ENCODE results near the gene FRK.

DNA sequence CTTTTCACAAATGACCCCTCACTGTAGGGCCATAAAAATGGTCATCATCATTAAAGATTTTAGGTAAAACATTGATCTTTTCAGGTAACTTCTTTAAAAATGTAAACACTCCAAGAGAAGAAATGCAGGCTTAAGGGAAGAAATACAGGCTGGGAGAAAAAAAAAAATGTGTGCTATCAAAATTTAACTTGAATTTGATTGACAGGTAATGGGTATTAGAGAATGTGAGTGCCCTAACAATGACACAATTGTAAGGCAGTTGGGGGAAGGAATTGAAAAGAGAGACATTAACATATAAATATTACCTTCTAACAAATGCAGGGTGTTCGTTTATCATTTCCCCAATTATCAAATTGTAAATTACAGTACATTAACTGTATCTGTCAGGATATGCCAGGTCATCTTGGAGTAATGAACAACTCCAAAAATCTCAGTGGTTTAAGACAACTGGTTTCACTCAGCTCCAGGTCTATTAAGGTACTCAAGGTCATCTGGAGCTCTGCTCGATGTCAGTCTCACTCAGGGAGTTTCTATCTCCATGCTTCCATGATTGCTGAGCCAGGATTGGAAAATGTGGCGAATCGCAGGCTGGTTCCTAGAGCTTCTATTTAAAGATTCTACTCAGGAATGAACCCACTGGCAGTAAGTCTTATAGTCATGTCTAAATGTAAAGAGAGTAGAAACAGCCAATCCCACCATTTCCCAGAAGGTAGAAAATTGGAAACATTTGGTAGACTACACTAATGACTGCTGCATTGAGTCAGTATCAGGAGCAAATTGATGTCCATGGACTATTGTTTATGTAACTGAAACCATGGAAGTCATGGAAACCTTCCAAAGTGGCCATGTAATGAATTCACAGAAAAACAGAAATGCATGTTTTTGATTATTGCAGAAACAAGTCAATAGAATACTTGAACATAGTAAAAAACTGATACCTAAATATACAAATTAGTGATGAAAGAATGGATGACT, 55.6 kb downstream of the FRK start:
- TF ChIP-seq, protein P1, sequence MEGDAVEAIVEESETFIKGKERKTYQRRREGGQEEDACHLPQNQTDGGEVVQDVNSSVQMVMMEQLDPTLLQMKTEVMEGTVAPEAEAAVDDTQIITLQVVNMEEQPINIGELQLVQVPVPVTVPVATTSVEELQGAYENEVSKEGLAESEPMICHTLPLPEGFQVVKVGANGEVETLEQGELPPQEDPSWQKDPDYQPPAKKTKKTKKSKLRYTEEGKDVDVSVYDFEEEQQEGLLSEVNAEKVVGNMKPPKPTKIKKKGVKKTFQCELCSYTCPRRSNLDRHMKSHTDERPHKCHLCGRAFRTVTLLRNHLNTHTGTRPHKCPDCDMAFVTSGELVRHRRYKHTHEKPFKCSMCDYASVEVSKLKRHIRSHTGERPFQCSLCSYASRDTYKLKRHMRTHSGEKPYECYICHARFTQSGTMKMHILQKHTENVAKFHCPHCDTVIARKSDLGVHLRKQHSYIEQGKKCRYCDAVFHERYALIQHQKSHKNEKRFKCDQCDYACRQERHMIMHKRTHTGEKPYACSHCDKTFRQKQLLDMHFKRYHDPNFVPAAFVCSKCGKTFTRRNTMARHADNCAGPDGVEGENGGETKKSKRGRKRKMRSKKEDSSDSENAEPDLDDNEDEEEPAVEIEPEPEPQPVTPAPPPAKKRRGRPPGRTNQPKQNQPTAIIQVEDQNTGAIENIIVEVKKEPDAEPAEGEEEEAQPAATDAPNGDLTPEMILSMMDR (IDR thresholded peaks at IDR 0.05) = no peak
- TF ChIP-seq POLR2A (IDR thresholded peaks at IDR 0.05) (no peak), POLR2AphosphoS5 (IDR thresholded peaks at IDR 0.05) (no peak)
